ENCODE measurements around the gene RPL6.

RPL6 gene

DNA sequence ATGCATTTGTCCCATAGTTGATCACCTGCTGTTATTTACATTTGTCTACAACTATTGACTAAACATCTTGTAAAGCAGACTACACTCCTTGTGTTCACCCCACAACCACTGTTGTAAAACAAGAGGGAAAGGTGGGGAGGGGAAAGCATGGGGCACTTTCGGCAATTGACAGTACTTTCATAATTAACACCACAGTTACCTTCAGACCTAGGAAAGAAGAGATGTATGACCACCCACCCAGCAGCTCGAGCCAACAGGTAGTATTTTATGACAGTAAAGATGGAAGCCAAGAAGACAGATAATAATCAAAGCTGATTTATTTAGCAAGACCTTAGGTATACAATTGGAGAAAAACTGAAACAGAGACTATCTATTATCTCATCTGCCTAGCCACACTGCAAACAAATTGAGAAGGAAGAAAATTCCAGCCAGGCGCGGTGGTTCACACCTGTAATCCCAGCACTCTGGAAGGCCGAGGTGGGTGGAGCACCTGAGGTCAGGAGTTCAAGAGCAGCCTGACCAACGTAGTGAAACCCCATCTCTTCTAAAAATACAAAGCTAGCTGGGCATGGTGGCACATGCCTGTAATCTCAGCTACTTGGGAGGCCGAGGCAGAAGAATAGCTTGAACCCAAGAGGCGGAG lies 38.4 kb downstream of the RPL6 start:
- no peak for DNase-seq

DNA sequence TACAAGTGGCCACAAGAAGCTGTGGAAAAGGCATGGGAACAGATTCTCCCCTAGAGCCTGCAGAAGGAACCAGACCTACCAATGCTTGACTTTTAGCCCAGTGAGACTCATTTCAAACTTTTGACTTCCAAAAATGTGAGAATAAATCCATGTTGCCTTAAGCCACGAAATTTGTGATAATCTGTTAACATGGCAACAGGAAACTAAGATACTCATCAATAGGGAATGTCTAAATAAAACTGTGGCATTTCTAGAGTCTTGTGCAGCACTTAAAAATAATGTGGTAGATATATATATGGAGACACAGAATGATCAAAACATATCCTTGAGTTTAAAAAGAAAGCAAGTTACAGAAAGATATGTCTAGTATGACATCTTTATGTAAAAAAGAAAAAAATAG lies 39.2 kb downstream of the RPL6 start:
- DNase-seq: no peak

DNA sequence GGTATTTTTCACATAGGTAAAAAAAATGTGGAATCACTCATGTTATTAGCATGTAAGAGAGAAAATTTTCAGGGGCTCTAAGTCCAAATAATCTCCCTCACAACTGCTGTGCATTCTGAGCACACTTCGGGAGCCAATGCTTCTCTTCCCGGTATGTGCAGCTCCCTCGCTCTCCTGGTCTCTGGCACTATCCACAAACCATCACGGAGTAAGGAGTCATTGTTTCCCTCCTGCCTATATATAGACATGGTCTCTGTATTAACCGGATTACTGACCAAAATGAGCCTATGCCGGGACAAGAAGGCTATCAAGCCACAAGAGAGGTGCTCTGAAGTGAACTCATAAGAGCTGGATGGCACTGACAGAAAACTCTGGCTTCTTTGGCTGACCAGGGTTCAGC lies 40.5 kb downstream of the RPL6 start:
- no peak for DNase-seq

DNA sequence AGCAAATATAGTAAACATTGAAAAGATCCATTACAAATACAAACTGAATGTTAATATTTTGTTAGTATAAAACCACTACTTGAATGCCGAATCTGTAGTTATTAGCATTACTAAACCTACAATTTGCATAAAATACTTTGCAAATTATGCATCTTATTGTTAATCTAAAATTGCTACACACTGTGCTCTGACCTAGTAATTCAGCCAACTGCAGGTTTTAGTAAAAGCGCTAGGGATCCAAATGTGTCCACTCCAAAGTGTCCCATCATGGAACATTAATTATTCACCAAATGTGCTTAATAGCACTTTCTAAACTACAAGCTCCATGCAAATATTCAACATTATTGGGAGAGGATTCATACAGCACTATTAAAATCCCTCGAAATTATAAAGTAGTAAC lies 41.4 kb downstream of the RPL6 start:
- no peak for DNase-seq

DNA sequence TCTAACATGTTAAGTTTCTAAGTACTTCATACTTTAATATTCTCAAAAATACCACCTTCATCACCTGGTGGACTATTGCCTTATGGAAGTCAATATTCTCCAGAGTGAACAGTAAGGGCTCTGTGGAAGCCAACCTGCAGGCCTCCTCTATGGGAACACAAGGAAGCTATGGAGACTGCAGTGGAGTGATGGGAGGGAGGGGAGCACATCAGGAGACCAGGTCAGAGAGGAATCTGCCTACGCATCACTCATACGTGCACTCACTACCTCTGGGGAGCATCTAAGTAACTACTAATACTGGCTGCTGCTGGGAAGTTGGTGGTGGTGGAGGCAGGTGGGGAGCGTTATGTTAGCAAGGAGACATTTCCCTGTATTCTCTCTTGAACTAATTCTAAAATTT lies 47.1 kb downstream of the RPL6 start:
- DNase-seq: no peak

DNA sequence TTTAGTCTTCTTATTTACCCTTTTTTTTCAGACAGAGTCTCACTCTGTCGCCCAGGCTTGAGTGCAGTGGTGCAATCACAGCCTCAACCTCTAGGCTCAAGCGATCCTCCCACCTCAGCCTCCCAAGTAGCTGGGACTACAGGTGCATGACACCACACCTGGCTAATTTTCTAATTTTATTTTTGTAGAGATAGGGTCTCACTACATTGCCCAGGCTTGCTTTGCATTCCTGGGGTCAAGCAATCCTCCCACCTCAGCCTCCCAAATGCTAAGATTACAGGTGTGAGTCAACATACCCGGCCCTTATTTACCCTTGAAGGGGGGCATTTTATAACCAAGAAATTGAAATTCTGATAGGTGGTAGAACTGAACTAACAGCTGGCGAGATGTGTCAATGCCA lies 48.1 kb downstream of the RPL6 start:
- no peak for DNase-seq

DNA sequence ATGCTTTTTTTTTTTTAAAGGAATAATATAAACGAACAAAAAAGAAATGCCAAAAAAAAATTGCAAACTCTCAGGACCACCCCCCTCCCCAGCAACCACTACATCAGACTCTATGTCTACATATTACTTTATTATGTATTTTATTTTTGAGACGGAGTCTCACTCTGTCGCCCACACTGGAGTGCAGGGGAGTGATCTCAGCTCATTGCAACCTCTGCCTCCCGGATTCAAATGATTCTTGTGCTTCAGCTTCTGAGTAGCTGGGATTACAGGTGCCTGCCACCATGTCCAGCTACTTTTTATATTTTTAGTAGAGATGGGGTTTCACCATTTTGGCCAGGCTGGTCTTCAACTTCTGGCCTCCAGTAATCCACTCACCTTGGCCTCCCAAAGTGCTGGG lies 50.1 kb downstream of the RPL6 start:
- no peak for DNase-seq

DNA sequence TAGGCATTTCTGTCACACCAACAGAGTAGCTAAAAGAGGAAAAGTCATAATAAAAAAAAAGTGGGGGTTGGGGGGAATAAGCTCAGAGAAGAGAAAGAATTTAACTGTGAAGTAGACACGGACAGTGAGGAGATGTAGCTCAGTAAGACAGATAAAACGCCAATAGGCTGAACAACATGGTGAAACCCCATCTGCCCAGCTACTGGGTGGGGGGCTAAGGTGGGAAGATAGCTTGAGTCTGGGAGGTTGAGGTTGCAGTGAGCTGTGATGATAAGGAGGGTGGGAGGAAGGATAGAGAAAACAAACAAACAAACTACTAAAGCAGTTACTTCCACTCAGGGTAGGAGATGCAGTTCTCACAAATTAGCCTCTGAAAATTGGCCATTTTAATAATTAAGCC lies 52.2 kb downstream of the RPL6 start:
- DNase-seq: no peak

All from activated CD4-positive, alpha-beta T cell treated with anti-CD3 and anti-CD28 coated beads, Interleukin-2, amount 50 U/mL, for 48 hours (primary cell).